Glutamatergic neuron (in vitro differentiated cells): ENCODE results near the gene ARF1. TPM values are rescaled to one million over a fixed set of nuclear protein-coding genes. Genes with fewer than 3 reads are reported as not detected.
A peak's percentile ranks its signal among the peaks of the same experiment; 100 is the strongest.

Experiments used
- DNase-seq: peaks from one replicate; pipeline ENCODE4 v3.0.0; 2022
- H3K27ac Mint-ChIP-seq: one replicate; pipeline ENCODE4 v1.8.0; 2020; ENCODE audit warnings: mild to moderate bottlenecking, mixed read lengths, inconsistent platforms; ENCODE audit not compliant: unreplicated experiment
- H3K27me3 Mint-ChIP-seq: one replicate; pipeline ENCODE4 v1.8.0; 2020; ENCODE audit warnings: mild to moderate bottlenecking, moderate library complexity, mixed read lengths, inconsistent platforms; ENCODE audit not compliant: unreplicated experiment
- H3K36me3 Mint-ChIP-seq: one replicate; pipeline ENCODE4 v1.8.0; 2020; ENCODE audit warnings: mild to moderate bottlenecking, mixed read lengths, inconsistent platforms; ENCODE audit not compliant: unreplicated experiment
- H3K4me1 Mint-ChIP-seq: one replicate; pipeline ENCODE4 v1.8.0; 2020; ENCODE audit warnings: mild to moderate bottlenecking, low read depth, mixed read lengths, inconsistent platforms; ENCODE audit not compliant: unreplicated experiment
- H3K4me3 Mint-ChIP-seq: one replicate; pipeline ENCODE4 v1.8.0; 2020; ENCODE audit warnings: mild to moderate bottlenecking, mixed read lengths, inconsistent platforms; ENCODE audit not compliant: unreplicated experiment
- H3K9me3 Mint-ChIP-seq: one replicate; pipeline ENCODE4 v1.8.0; 2020; ENCODE audit warnings: mild to moderate bottlenecking, moderate library complexity, mixed read lengths, inconsistent platforms; ENCODE audit not compliant: unreplicated experiment
- total RNA-seq: library from RNA; stranded (reverse); fragmentation: NEBNext Ultra II Directional; extraction: Animal tissue kit (Norgen Biotek cat#: 25700); gene quantifications from one replicate; pipeline ENCODE4 v1.2.1, GENCODE V29; 2021; ENCODE audit not compliant: unreplicated experiment
- TF ChIP-seq, protein P1 (sequence below): fragments of 200-600 bp; sonication (generic); IDR thresholded peaks from one replicate; pipeline ENCODE4 v1.5.0; 2021; ENCODE audit not compliant: partially characterized antibody, unreplicated experiment

ARF1 gene
- total RNA-seq, 1 donor from 2014 or later, result 222 TPM

DNA sequence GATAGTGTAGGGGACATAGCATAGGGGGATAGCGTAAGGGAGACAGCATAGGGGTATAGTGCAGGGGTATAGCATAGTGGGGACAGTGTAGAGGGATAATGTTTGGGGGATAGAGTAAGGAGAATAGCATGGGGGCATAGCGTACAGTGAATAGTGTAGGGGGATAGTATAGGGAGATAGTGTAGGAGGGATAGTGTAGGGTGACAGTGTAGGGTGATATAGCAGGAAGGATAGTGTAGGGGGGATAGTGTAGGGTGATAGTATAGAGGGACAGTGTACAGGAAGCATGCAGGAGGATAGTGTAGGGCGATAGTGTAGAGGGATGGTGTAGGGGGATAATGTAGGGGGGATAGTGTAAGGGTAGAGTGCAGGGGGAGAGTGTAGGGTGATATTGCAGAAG lies 11.7 kb upstream of the ARF1 start:
- TF ChIP-seq, protein P1, sequence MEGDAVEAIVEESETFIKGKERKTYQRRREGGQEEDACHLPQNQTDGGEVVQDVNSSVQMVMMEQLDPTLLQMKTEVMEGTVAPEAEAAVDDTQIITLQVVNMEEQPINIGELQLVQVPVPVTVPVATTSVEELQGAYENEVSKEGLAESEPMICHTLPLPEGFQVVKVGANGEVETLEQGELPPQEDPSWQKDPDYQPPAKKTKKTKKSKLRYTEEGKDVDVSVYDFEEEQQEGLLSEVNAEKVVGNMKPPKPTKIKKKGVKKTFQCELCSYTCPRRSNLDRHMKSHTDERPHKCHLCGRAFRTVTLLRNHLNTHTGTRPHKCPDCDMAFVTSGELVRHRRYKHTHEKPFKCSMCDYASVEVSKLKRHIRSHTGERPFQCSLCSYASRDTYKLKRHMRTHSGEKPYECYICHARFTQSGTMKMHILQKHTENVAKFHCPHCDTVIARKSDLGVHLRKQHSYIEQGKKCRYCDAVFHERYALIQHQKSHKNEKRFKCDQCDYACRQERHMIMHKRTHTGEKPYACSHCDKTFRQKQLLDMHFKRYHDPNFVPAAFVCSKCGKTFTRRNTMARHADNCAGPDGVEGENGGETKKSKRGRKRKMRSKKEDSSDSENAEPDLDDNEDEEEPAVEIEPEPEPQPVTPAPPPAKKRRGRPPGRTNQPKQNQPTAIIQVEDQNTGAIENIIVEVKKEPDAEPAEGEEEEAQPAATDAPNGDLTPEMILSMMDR, result no peak
- H3K4me3 Mint-ChIP-seq, result no peak overlapping the region
- H3K36me3 Mint-ChIP-seq, result no peaks in the 10 kb centered on the region
- peaks cover 15% of the 10 kb centered on the region for H3K27me3 Mint-ChIP-seq
- H3K9me3 Mint-ChIP-seq, result no peaks in the 10 kb centered on the region
- H3K27ac Mint-ChIP-seq, result no peak overlapping the region
- no peaks in the 10 kb centered on the region for H3K4me1 Mint-ChIP-seq
- DNase-seq, result no peak

DNA sequence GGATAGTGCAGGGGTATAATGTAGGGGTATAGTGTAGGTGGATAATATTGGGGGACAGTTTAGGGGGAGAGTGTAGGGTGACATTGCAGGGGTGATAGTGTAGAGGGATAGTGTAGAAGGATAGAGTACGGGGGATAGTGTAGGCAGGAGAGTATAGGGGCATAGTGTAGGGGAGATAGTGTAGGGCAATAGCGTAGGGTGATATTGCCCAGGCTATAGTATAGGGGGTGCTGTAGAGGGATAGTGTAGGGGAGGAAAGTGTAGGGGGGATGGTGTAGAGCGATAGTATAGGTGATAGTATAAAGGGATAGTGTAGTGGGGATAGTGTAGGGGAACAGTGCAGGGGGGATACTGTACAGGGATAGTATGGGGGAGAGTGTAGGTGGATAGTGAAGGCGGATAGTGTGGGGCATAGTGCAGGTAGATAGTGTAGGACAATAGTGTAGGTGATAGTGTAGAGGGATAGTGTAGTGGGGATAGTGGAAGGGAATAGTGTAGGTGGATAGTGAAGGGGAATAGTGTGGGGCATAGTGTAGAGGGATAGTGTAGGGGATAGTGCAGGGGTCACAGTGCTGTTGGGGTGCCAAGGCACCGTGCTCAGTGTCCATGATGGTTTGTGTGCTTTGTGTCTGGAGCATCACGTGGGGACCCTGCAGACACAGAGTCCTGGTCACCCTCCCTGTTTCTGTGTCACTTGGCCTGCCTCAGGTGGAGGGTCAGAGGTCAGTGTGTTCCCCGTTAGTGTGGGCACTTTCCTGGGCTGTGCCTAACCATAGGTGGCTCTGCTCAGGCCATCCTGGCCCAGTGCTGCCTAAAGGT lies 10.5 kb upstream of the ARF1 start:
- TF ChIP-seq, protein P1, result no peak
- Mint-ChIP-seq H3K4me1 (no peaks in the 10 kb centered on the region), H3K27ac (no peak overlapping the region), H3K36me3 (no peaks in the 10 kb centered on the region), H3K27me3 (peaks cover 13% of the 10 kb centered on the region), H3K4me3 (no peak overlapping the region), H3K9me3 (no peaks in the 10 kb centered on the region)
- no peak for DNase-seq

DNA sequence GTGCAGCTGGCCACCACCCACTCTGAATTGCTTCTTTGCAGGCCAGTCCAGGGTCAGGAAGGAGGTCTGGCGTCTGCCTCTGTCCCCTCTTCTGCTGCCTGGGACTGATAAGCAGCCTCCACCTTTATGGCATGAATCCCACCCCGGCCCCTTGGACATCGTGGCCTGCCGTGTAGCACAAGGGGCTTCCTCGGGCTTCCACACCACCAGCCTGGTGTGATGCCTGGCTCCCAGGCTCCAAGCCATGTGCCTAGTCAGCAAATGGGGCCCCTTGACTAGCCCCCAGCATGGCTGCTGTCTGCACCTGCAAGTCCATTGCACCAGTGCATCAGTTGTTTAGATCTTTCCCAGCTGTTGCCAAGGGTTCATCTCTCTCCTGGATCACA lies 9.9 kb upstream of the ARF1 start:
- H3K9me3 Mint-ChIP-seq, result no peaks in the 10 kb centered on the region
- DNase-seq, result no peak
- H3K27ac Mint-ChIP-seq, result no peak overlapping the region
- no peaks in the 10 kb centered on the region for H3K36me3 Mint-ChIP-seq
- peaks cover 9% of the 10 kb centered on the region for H3K27me3 Mint-ChIP-seq
- no peaks in the 10 kb centered on the region for H3K4me1 Mint-ChIP-seq
- TF ChIP-seq, protein P1, result no peak
- H3K4me3 Mint-ChIP-seq, result no peak overlapping the region

DNA sequence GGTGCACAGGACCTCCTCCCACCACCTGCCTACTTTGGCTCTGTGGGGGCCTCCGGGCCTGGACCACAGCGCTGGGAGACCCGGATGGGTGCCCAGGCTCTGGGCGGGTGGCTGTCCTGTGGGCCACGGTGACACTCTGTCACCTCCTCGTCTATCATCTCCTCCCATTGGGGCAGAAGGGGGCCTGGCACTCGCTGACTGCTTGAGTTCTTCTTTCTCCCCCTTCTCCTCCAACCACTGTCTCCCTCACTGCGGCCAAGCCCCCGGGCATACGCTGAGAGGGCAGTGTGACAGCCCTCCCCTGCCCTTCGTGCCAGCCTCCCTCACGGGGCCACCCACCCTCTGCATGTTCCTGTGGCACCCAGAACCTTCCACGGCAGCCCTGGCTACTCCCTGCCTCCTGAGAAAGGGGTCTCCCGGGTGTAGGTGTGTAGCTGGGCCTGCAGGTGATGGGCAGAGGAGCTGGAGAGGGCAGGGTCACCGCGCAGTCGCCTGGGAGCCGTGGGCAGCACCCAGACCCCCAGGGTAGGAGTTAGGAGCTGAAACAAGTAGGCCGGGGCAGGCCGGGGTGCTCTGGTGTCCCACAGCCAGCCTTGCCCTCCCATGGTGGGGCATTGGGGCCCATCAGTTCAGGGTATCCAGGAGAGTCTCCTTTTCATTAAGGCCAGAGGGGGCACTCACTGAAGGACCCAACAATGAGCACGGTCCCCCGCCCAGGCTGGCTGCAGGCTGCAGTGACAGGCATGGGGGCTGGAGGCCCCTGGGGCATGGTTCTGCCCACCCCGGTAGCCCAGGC lies 9.2 kb upstream of the ARF1 start:
- TF ChIP-seq, protein P1, result no peak

More for the DNA sequence above, 9.2 kb upstream of the ARF1 start:
- H3K27me3 Mint-ChIP-seq, result peaks cover 9% of the 10 kb centered on the region
- no peaks in the 10 kb centered on the region for H3K4me1 Mint-ChIP-seq
- H3K4me3 Mint-ChIP-seq, result no peak overlapping the region
- H3K36me3 Mint-ChIP-seq, result no peaks in the 10 kb centered on the region
- no peak overlapping the region for H3K27ac Mint-ChIP-seq
- DNase-seq, result peak; percentile 14
- H3K9me3 Mint-ChIP-seq, result no peaks in the 10 kb centered on the region
